ENCODE data around the gene UMPS.
"Not testable (repeated sequence)": the region's sequence is repeated elsewhere in the genome, so short reads cannot be mapped to it uniquely, and the experiment has no call there.

The UMPS gene

GRCh38 chr3:124784686-124785382 is 54.6 kb downstream of the UMPS start:
- DNase-seq (ENCODE audit: extremely low read depth, insufficient read length): peak; percentile 49
- Histone ChIP-seq H3K27me3 (replicated peaks; ENCODE audit: control insufficient read depth, insufficient read depth, low read length) (no peaks in the 10 kb centered on the region), H3K36me3 (ENCODE audit: control insufficient read depth, insufficient read depth, low read length) (no peaks in the 10 kb centered on the region), H3K4me3 (replicated peaks; ENCODE audit: low read depth, low read length) (no peak overlapping the region)
- TF ChIP-seq, protein P1, sequence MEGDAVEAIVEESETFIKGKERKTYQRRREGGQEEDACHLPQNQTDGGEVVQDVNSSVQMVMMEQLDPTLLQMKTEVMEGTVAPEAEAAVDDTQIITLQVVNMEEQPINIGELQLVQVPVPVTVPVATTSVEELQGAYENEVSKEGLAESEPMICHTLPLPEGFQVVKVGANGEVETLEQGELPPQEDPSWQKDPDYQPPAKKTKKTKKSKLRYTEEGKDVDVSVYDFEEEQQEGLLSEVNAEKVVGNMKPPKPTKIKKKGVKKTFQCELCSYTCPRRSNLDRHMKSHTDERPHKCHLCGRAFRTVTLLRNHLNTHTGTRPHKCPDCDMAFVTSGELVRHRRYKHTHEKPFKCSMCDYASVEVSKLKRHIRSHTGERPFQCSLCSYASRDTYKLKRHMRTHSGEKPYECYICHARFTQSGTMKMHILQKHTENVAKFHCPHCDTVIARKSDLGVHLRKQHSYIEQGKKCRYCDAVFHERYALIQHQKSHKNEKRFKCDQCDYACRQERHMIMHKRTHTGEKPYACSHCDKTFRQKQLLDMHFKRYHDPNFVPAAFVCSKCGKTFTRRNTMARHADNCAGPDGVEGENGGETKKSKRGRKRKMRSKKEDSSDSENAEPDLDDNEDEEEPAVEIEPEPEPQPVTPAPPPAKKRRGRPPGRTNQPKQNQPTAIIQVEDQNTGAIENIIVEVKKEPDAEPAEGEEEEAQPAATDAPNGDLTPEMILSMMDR (IDR thresholded peaks at IDR 0.05; ENCODE audit: insufficient read depth, low read length, poor library complexity, severe bottlenecking): no peak

DNA sequence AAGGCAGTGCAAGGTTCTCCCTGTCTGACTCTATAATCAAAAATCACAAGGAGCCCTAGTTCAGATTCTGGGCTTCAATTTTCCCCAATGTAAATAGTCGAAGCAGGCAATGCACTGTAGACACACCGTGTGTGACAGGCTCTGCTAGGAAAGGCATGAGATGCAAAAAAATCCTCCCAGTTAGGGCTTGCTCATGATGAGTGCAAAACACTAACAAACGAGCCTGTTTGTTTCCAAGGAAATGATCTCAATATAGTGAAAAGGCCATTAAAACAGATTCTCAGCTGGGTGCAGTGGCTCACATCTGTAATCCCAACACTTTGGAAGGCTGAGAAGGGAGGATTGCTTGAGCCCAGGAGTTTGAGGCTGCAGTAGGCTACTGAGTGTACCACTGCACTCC is 55.7 kb downstream of the UMPS start:
- Histone ChIP-seq H3K4me3 (replicated peaks; ENCODE audit: low read depth, low read length) (no peak overlapping the region), H3K36me3 (ENCODE audit: control insufficient read depth, insufficient read depth, low read length) (no peaks in the 10 kb centered on the region), H3K27me3 (replicated peaks; ENCODE audit: control insufficient read depth, insufficient read depth, low read length) (no peaks in the 10 kb centered on the region)
- TF ChIP-seq, protein P1 (IDR thresholded peaks at IDR 0.05; ENCODE audit: insufficient read depth, low read length, poor library complexity, severe bottlenecking): no peak
- no peak for DNase-seq (ENCODE audit: extremely low read depth, insufficient read length)

DNA sequence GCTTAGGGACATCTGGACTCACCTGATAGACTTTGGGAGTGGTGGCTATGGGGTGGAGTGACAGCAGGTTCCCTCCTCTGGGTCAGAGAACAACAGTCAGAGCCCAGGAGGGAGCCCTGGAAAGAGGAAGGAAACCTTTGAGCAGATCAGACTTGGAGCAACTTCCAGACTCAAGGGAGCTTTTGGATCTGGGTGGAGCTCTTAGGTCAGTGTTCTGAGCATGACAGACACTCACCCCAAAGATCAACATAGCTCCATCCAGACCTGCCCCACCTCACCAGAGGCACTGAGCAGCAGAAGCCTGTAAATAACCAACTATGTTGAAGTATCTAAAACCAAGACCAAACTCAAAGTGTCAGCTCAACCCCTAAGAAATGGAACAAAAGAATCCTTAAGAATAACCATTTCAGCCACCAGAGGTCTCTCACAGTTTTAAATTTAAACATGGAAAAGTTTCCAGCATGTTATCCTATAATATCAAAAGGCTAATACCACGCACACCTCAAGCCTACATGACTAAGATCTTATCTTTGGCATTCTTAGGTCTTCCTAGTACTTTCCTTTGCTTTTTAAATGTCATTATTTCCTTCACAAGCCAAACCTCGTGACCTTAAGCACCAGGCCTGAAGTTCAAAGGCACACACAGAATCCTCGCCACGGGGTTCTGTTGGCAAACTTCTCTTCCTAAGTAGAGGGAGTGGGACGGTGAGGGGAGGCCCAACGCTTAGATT is 56.4 kb downstream of the UMPS start:
- no peak for DNase-seq (ENCODE audit: extremely low read depth, insufficient read length)
- Histone ChIP-seq H3K36me3 (ENCODE audit: control insufficient read depth, insufficient read depth, low read length) (no peaks in the 10 kb centered on the region), H3K4me3 (replicated peaks; ENCODE audit: low read depth, low read length) (no peak overlapping the region), H3K27me3 (replicated peaks; ENCODE audit: control insufficient read depth, insufficient read depth, low read length) (no peaks in the 10 kb centered on the region)
- TF ChIP-seq, protein P1 (IDR thresholded peaks at IDR 0.05; ENCODE audit: insufficient read depth, low read length, poor library complexity, severe bottlenecking): peak; percentile 22

DNA sequence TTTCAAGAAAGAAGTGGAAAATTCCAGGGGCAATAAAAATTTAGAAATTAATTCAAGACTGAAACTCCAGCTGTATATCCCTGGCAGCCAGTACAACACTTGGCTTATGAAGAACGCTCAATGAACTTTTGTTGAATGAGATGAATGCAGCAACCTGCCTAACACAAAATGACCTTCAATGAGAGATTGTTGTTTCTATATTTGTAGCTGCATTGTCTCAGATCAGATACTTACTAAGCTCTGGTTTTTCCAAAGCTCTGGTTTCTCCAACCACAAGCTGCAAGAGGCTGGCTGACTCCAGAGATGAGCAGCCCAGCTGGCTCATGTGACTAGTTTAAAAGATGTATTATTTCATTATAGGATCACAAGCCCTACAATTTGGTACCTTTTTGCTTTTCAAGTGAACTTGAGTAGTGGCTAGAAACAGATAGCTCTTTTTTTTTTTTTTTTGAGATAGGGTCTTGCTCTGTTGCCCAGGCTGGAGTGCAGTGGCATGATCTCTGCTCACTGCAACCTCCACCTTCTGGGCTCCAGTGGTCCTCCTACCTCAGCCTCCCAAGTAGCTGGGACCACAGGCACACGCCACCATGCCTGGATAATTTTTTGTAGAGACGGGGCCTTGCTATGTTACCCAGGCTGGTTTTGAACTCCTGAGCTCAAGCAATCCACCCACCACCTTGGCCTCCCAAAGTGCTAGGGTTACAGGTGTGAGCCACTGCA is 57.4 kb downstream of the UMPS start:
- DNase-seq (ENCODE audit: extremely low read depth, insufficient read length): no peak
- TF ChIP-seq, protein P1 (IDR thresholded peaks at IDR 0.05; ENCODE audit: insufficient read depth, low read length, poor library complexity, severe bottlenecking): no peak
- H3K4me3 ChIP-seq (replicated peaks; ENCODE audit: low read depth, low read length): no peak overlapping the region
- H3K36me3 ChIP-seq (ENCODE audit: control insufficient read depth, insufficient read depth, low read length): no peaks in the 10 kb centered on the region
- H3K27me3 ChIP-seq (replicated peaks; ENCODE audit: control insufficient read depth, insufficient read depth, low read length): no peaks in the 10 kb centered on the region

DNA sequence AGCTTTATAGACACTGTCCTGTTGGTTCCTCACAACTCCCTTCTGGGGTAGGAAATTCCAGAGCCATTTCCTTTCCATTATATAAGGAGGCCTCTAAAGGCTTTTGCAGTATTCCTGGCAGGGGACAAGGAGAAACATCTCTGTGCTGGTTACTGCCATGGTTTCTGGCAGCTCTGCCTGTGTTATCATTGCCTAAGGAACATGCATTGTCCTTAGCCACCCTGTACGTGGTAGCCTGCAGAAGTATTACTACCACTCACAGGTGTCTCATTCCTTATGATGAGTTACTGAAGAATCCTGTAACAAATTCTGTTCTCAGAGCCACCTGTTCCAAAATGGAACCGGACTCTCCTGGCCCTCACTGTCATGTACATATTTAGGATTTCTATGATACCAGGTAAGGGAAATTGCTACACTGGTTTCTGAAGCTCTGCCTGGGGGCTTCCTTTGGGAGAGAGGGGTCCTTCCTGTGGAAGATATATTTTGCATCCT is 58.0 kb downstream of the UMPS start:
- Histone ChIP-seq H3K4me3 (replicated peaks; ENCODE audit: low read depth, low read length) (no peak overlapping the region), H3K36me3 (ENCODE audit: control insufficient read depth, insufficient read depth, low read length) (no peaks in the 10 kb centered on the region), H3K27me3 (replicated peaks; ENCODE audit: control insufficient read depth, insufficient read depth, low read length) (no peaks in the 10 kb centered on the region)
- no peak for DNase-seq (ENCODE audit: extremely low read depth, insufficient read length)
- TF ChIP-seq, protein P1 (IDR thresholded peaks at IDR 0.05; ENCODE audit: insufficient read depth, low read length, poor library complexity, severe bottlenecking): no peak

GRCh38 chr3:124789103-124789502 is 58.9 kb downstream of the UMPS start:
- H3K36me3 ChIP-seq (ENCODE audit: control insufficient read depth, insufficient read depth, low read length); H3K27me3 ChIP-seq (replicated peaks; ENCODE audit: control insufficient read depth, insufficient read depth, low read length); DNase-seq (ENCODE audit: extremely low read depth, insufficient read length): not testable (repeated sequence)

More at GRCh38 chr3:124789103-124789502, 58.9 kb downstream of the UMPS start:
- H3K4me3 ChIP-seq (replicated peaks; ENCODE audit: low read depth, low read length): not testable (repeated sequence)

Data from GM06990 (cell line).